Measurements from ENCODE around the gene PAPSS1.
"Not testable (repeated sequence)": the region's sequence is repeated elsewhere in the genome, so short reads cannot be mapped to it uniquely, and the experiment has no call there.

The PAPSS1 gene

GRCh38 chr4:107725281-107725859 is 5.3 kb upstream of the PAPSS1 start:
- DNase-seq: no peak

- not testable (repeated sequence) for DNase-seq
Observed at GRCh38 chr4:107723331-107723730, 3.3 kb upstream of the PAPSS1 start.

- peak; percentile 83 for DNase-seq
Observed at GRCh38 chr4:107721436-107722100, 1.5 kb upstream of the PAPSS1 start.

GRCh38 chr4:107719207-107719921 is 670 bp downstream of the PAPSS1 start:
- no peak for DNase-seq

GRCh38 chr4:107718351-107718965 is 1.6 kb downstream of the PAPSS1 start:
- no peak for DNase-seq

GRCh38 chr4:107714256-107714655 is 5.8 kb downstream of the PAPSS1 start:
- DNase-seq: no peak

GRCh38 chr4:107712236-107712635 is 7.8 kb downstream of the PAPSS1 start:
- no peak for DNase-seq

- no peak for DNase-seq
Observed at GRCh38 chr4:107711831-107712230, 8.2 kb downstream of the PAPSS1 start.

- DNase-seq: no peak
Observed at GRCh38 chr4:107710493-107711459, 9.3 kb downstream of the PAPSS1 start.

- DNase-seq: no peak
Observed at GRCh38 chr4:107709916-107710315, 10.1 kb downstream of the PAPSS1 start.

GRCh38 chr4:107708225-107708624 is 11.8 kb downstream of the PAPSS1 start:
- DNase-seq: no peak

- DNase-seq: no peak
Observed at GRCh38 chr4:107705742-107706556, 14.1 kb downstream of the PAPSS1 start.

- DNase-seq: no peak
Observed at GRCh38 chr4:107701565-107701964, 18.5 kb downstream of the PAPSS1 start.

GRCh38 chr4:107699466-107700206 is 20.4 kb downstream of the PAPSS1 start:
- DNase-seq: no peak

GRCh38 chr4:107696187-107696586 is 23.8 kb downstream of the PAPSS1 start:
- DNase-seq: not testable (repeated sequence)

- no peak for DNase-seq
Observed at GRCh38 chr4:107693132-107693531, 26.9 kb downstream of the PAPSS1 start.

GRCh38 chr4:107692202-107692601 is 27.8 kb downstream of the PAPSS1 start:
- no peak for DNase-seq

- no peak for DNase-seq
Observed at GRCh38 chr4:107691378-107691777, 28.7 kb downstream of the PAPSS1 start.

GRCh38 chr4:107689912-107690587 is 30.0 kb downstream of the PAPSS1 start:
- no peak for DNase-seq

GRCh38 chr4:107688421-107688820 is 31.6 kb downstream of the PAPSS1 start:
- DNase-seq: no peak
